PC-9 (cell line): Measurements from ENCODE around the gene PIBF1.

Experiments used
- EZH2 ChIP-seq: fragments of 200-600 bp; sonication (generic); IDR thresholded peaks from 2 replicates; pipeline ENCODE4 v1.8.0; 2017; ENCODE audit warnings: antibody characterized with exemption, low read depth
- TF ChIP-seq, protein P1 (sequence below): fragments of 200-600 bp; sonication (generic); conservative IDR thresholded peaks from 2 replicates; pipeline ENCODE4 v1.6.1; 2017; ENCODE audit warnings: mixed run types, antibody characterized with exemption, mild to moderate bottlenecking, moderate library complexity

DNA sequence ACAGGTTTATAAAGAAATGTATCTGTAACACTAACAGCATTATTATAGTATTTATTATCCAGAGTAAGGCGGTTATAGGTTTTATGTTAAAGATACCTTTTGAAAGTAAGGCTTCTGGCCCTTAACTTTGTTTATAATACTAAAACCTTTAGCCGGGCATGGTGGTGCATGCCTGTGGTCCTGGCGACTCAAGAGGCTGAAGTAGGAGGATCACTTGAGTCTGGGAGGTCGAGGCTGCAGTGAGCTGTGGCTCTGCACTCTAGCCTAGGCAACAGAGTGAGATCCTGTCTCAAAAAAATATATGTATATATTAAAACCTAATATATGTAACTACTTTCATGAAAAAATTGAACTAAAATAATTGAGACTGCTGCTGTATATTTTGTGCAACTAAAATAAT, 178.2 kb downstream of the PIBF1 start:
- TF ChIP-seq EZH2, result no peak
- TF ChIP-seq, protein P1, sequence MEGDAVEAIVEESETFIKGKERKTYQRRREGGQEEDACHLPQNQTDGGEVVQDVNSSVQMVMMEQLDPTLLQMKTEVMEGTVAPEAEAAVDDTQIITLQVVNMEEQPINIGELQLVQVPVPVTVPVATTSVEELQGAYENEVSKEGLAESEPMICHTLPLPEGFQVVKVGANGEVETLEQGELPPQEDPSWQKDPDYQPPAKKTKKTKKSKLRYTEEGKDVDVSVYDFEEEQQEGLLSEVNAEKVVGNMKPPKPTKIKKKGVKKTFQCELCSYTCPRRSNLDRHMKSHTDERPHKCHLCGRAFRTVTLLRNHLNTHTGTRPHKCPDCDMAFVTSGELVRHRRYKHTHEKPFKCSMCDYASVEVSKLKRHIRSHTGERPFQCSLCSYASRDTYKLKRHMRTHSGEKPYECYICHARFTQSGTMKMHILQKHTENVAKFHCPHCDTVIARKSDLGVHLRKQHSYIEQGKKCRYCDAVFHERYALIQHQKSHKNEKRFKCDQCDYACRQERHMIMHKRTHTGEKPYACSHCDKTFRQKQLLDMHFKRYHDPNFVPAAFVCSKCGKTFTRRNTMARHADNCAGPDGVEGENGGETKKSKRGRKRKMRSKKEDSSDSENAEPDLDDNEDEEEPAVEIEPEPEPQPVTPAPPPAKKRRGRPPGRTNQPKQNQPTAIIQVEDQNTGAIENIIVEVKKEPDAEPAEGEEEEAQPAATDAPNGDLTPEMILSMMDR, result no peak
